ENCODE data around the gene RPSA. TPM values are rescaled to one million over a fixed set of nuclear protein-coding genes. Genes with fewer than 3 reads are reported as not detected.

RPSA gene
- total RNA-seq, 1 donor from 2014 or later = 1,061 TPM

DNA sequence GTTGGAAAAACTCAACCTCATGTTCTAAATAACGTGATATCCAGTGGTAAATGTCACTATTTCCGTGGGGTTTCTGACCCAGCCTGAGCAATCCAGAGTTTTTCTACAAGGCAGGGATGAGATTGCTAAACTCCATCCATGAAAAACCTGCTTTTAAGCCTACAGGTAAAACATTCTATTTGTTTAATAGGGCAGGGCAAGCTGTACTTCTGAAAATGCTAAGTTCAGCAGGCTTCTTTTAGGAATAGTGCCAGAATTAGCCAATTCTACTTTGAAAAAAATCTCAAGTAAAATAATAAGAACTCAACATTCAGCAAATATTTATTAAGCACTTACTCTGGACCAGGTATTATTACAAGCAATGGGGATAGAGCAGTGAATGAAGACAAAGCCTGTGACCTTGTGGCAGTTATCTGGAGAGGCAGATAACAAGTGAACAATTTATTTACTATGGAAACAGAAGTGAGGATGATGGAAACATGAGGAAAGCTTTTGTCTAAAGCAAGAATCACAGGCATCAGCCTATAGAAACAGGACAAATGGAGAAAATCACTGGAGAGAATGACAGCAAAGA is 13.3 kb downstream of the RPSA start:
- Mint-ChIP-seq H3K36me3 (no peaks in the 10 kb centered on the region), H3K9me3 (no peaks in the 10 kb centered on the region), H3K4me1 (no peaks in the 10 kb centered on the region), H3K4me3 (no peak overlapping the region), H3K27ac (no peak overlapping the region), H3K27me3 (ENCODE audit: low read depth) (peaks cover 7% of the 10 kb centered on the region)
- no peak for DNase-seq (ENCODE audit: low spot score in 2 of 2, unreplicated experiment in 2 of 2)
- TF ChIP-seq CTCF (IDR thresholded peaks at IDR 0.05; ENCODE audit: unreplicated experiment) = no peak

- Mint-ChIP-seq H3K9me3 (no peaks in the 10 kb centered on the region), H3K27me3 (ENCODE audit: low read depth) (peaks cover 7% of the 10 kb centered on the region), H3K4me1 (no peaks in the 10 kb centered on the region), H3K27ac (no peak overlapping the region), H3K4me3 (no peak overlapping the region), H3K36me3 (no peaks in the 10 kb centered on the region)
- DNase-seq (ENCODE audit: low spot score in 2 of 2, unreplicated experiment in 2 of 2) = no peak
- TF ChIP-seq CTCF (IDR thresholded peaks at IDR 0.05; ENCODE audit: unreplicated experiment) = no peak
Observed at GRCh38 chr3:39420543-39420942, 14.0 kb downstream of the RPSA start.

- no peaks in the 10 kb centered on the region for H3K4me1 Mint-ChIP-seq
- H3K27ac Mint-ChIP-seq = no peak overlapping the region
- no peaks in the 10 kb centered on the region for H3K9me3 Mint-ChIP-seq
- H3K27me3 Mint-ChIP-seq (ENCODE audit: low read depth) = peaks cover 6% of the 10 kb centered on the region
- no peak for DNase-seq (ENCODE audit: low spot score in 2 of 2, unreplicated experiment in 2 of 2)
- no peak overlapping the region for H3K4me3 Mint-ChIP-seq
- no peaks in the 10 kb centered on the region for H3K36me3 Mint-ChIP-seq
- no peak for TF ChIP-seq CTCF (IDR thresholded peaks at IDR 0.05; ENCODE audit: unreplicated experiment)
Observed at GRCh38 chr3:39423436-39423970, 17.0 kb downstream of the RPSA start.

DNA sequence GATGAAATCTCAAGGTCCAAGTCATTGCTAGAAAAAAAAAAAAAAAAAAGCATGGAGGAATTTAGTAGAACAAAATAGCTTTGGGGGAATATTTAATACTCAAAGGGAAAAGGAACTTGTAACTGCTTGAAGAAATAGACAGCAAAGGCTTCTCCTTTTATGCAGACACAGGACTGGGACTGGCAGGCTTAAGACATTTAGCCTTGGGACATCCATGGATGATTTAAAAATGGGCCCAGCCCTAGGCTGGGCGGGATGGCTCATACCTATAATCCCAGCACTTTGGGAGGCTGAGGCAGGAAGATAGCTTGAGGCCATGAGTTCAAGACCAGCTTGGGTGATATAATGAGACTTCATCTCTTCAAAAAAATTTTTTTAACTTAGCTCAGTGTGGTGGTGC is 19.8 kb downstream of the RPSA start:
- Mint-ChIP-seq H3K9me3 (no peaks in the 10 kb centered on the region), H3K36me3 (no peaks in the 10 kb centered on the region), H3K27ac (no peak overlapping the region), H3K4me1 (no peaks in the 10 kb centered on the region), H3K27me3 (ENCODE audit: low read depth) (no peaks in the 10 kb centered on the region), H3K4me3 (no peak overlapping the region)
- DNase-seq (ENCODE audit: low spot score in 2 of 2, unreplicated experiment in 2 of 2) = no peak
- no peak for TF ChIP-seq CTCF (IDR thresholded peaks at IDR 0.05; ENCODE audit: unreplicated experiment)

DNA sequence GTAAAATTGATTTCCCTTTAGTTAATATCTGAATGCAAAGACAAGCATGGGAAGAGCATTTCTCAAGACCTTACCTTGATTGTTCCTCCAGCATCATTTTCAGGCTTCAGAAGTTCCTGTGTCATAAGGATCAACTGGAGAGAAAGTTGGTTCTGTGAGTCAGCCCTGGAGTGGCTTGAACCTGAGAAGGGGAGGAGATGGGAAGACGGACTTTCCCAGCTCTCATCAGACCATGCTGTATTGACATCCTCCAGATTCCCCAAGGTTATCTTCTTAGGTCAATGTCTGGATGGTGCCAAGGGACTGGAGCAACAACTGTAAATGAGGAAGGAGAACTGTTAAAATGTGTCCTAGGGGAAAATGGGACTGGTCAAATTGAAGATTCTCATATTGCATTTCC is 21.0 kb downstream of the RPSA start:
- Mint-ChIP-seq H3K27me3 (ENCODE audit: low read depth) (no peaks in the 10 kb centered on the region), H3K9me3 (no peaks in the 10 kb centered on the region), H3K27ac (no peak overlapping the region), H3K4me1 (no peaks in the 10 kb centered on the region), H3K36me3 (no peaks in the 10 kb centered on the region), H3K4me3 (no peak overlapping the region)
- TF ChIP-seq CTCF (IDR thresholded peaks at IDR 0.05; ENCODE audit: unreplicated experiment) = no peak
- DNase-seq (ENCODE audit: low spot score in 2 of 2, unreplicated experiment in 2 of 2) = no peak
